Kasumi-1 (cell line): Measurements from ENCODE around the gene RENBP.
"Not testable (repeated sequence)": the region's sequence is repeated elsewhere in the genome, so short reads cannot be mapped to it uniquely, and the experiment has no call there.

ENCODE experiments used
- DNase-seq, 2 experiments: peaks; one replicate each; lab custom pipeline; 2025; lab: John Stamatoyannopoulos, UW

The RENBP gene

GRCh38 chrX:153944140-153944799, at the start of gene RENBP:
Gene RENBP (minus strand): TSS chrX:153944643. CDS start chrX:153944610, 33 bp downstream.
- peak; percentile 16 to 17 for DNase-seq

- no peak for DNase-seq
These were observed 49.5 kb upstream of the RENBP start for GRCh38 chrX:153993978-153994377.

GRCh38 chrX:153993079-153993478, 48.6 kb upstream of the RENBP start:
- no peak for DNase-seq

GRCh38 chrX:153992180-153992579, 47.7 kb upstream of the RENBP start:
- no peak for DNase-seq

DNA sequence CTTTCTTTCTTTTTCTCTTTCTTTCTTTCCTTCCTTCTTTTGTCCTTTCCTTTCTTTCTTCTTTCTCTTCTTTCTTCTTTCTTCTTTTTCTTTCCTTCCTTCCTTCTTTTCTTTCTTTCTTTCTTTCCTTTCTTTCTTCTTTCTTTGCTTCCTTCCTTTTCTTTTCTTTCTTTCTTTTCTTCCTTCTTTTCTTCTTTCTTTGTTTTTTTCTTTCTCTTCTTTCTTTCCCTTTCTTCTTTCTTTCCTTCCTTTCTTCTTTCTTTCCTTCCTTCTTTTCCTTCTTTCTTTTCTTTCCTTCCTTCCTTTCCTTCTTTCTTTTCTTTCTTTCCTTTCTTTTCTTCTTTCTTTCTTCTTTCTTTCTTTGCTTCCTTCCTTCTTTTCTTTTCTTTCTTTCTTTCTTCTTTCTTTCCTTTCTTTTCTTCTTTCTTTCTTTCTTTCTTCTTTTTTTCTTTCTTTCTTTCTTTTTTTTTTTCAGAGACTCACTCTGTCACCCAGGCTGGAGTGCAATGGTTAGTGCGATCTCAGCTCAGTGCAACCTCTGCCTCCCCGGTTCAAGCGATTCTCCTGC, 46.7 kb upstream of the RENBP start:
- DNase-seq = no peak

GRCh38 chrX:153989973-153990655, 45.7 kb upstream of the RENBP start:
- no peak for DNase-seq

DNA sequence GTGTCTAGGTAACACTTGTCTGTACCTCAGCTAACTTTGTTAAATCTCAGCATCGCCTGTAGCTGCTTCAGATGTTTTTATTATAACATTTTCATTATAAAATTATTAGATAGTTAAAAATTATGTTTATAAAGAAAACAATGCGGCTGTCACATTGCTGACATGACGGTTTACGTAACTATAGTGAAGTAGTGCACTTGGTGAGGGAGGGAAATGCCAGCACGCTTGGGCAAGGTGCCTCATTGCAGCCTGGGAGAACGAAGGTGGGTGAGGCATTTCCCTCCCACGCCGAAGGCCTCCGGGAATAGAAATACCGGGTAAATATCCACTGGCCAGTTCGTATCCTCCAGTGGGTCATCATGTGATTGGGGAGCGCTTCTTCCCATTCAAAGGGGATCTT, 44.0 kb upstream of the RENBP start:
- no peak for DNase-seq

DNA sequence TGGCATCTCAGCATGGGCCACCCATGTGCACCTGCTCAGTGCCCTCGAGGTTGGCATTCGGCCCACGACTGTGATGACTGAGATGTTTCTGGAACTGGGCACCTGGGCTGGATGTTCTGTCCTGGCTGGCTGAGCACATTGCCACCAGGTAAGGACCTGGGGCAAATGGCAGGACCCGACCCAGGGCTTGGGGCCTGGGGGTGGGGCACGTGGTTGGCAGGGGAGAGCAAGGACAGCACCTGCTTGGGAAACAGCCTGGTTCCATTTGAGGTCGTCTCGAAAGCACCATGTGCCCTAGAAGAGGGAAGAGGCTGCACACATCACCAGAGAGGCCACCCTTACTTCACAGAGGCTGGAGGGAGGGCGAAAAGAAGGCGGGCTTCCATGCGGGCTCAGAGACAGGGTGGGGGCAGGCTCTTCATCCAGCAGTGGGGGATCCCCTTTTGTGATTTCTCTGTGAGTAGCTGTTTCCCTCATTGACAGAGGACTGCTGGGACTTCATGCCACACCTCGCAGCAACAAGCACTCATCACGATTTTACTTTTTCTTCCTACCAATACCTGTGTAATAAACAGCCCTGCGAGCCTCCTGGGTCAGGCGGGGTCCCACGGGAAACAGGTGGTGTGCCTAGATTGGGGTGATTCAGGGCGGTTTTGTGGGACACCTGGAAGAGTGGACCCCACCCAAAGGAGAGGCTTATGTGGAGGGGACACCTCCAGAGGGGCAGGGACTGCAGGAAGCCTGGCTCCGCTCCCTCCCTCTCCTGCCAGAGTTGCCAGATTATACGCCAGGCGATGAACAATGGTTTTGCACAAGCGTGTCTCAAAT, 40.1 kb upstream of the RENBP start:
- DNase-seq = no peak

GRCh38 chrX:153983321-153983801, 38.9 kb upstream of the RENBP start:
- DNase-seq = no peak

DNA sequence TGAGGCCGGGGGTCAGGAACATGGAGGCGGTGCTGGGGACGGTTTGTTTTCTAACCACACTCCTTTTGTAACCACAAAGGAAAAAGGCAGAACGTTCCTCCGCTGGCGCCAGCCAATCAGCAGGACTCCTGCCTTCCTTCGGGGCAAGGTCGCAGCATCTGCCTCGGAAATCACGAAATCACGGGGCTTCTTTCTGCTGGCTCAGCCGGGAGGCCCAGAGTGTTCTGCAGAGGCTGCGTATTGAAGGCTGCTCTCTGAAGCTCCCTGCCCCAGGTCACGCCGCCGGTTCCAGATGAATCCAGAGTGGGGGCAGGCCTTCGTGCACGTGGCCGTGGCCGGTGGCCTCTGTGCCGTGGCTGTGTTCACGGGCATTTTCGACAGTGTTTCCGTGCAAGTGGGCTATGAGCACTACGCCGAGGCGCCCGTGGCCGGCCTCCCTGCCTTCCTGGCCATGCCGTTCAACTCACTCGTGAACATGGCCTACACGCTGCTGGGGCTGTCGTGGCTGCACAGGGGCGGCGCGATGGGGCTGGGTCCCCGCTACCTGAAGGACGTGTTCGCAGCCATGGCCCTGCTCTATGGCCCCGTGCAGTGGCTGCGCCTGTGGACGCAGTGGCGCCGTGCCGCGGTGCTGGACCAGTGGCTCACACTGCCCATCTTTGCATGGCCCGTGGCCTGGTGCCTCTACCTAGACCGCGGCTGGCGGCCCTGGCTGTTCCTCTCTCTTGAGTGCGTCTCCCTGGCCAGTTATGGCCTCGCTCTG, 37.5 kb upstream of the RENBP start:
- peak; percentile 70 to 71 for DNase-seq

- no peak for DNase-seq
These were observed 36.8 kb upstream of the RENBP start for GRCh38 chrX:153981231-153981630.

GRCh38 chrX:153980394-153980793, 36.0 kb upstream of the RENBP start:
- not testable (repeated sequence) for DNase-seq

- no peak for DNase-seq
These were observed 30.4 kb upstream of the RENBP start for GRCh38 chrX:153974726-153975286.

DNA sequence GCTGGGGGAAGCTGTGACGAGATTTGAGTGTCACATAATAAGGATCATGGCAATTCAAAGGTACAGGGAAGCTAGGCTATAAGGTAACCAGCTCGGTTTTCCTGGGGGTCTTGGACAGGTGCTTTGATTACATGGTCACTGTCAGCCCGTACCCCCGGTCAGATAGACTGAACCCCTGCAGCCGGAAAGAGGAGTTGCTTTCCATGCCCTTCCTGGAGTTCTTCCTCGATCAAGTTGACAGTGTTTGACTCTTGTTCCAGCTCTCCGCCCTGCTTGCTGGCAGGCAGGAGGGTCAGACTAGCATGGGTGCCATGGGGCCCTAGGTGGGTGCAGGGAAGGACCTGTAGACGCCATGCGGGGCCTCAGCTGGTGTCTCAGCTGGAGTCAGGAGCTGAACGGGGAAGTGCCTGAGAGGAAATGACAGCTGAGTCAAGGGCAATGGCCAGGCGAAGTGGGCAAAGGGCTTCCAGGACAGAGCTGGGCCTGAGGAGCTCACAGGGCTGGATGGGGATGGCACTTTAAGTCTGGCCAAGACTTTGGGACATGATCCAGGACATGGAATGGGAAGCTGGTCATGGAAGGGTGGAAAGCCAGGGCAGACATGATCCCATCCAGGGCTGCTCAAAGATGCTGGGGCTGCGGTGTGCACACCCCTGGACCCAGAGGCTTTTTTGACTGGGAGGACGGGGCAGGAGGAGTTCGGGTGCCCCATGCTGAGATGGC, 29.7 kb upstream of the RENBP start:
- DNase-seq = no peak

DNA sequence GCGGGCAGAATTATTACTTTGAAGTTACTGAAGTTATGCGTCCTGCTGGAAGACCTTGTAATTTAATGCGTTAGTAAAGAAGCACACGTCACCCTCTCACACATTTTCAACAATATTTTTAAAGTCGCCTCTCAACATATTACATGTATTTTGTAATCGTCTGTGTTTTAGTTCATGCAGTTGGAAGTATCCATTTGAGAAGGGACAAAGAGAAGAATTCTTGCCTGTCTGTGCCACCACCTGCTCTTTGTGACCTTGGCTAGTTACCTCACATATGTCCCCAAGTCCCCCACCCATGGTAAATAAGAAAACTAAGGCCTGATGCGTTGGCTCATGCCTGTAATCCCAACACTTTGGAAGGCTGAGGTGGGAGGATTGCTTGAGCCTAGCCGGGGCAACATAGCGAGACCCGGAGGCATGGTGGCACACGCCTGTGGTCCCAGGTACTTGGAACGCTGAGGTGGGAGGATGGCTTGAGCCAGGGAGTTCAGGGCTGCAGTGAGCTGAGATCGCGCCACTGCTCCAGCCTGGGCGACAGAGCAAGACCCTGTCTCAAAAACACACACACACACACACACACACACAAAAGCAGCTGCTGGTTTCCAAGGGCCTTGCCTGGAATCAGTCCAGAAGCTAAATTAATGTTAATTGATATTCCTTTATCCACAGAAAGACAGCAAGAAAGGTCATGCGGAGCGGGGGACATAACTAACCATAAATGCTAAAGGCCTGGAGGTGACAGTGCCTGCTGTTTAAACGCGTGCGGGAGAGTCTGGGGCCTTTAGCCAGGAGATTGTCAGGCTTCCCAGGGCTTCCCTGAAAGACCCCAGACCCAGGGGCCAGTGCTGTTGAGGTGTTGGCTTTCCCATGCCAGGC, 28.9 kb upstream of the RENBP start:
- DNase-seq = no peak

- peak; percentile 58 to 61 for DNase-seq
These were observed 28.1 kb upstream of the RENBP start, which contains the start of gene TMEM187 for GRCh38 chrX:153972368-153973126. Gene TMEM187 (plus strand): TSS chrX:153972754. CDS start chrX:153982063, 9,309 bp downstream.

DNA sequence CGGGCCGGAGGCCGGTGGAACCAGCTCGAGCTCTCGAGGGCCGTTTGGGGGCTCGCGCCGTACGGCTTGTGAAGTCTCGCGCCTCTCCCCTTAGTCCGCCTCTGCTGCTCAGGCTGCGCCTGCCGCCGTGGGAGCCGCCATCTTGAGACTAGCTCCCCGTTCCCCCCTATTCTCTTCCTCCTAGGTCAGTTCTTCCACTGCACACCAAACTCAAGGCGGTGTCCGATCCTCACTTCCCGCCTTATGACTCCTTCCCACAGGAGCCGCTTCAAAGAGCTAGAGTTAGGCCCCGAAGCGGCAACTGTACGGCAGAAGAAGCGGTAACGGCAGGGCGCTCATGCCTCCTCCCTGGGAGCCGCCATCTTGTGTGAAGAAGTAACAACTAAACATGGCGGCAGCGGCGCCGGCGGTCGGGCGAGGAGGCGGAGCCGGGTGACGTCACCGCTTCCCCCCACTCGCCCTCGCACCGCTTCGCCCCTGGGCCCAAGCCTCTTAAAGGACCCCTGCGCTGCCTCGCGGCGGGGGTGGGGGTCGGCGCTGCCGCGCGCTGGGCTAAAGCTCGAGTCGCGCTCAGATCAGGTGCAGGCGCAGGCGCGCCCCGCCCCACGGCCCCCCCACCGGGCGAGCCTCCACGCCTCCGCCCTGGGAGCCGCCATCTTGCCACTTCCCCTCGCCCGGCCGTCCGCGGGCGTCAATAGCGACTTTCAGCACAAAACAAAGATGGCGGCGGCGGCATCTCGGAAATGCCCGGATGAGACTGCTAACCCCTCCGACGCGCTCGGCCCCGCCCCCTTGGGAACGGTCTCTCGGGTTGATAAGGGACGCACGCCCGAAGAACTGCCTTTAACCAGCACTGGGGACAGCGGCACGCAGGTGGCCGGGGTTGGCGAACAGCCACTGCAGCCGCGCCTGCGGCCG, 27.3 kb upstream of the RENBP start, which contains the start of gene HCFC1:
Gene HCFC1 (minus strand): TSS at position 369 of the 918 bp plus-strand sequence. CDS start 978 bp downstream, outside the sequence.
- DNase-seq = peak; percentile 65 to 70

GRCh38 chrX:153971124-153971449, 26.6 kb upstream of the RENBP start:
- DNase-seq = peak; percentile 52 to 57
